ENCODE data around the gene ACP1.

DNA sequence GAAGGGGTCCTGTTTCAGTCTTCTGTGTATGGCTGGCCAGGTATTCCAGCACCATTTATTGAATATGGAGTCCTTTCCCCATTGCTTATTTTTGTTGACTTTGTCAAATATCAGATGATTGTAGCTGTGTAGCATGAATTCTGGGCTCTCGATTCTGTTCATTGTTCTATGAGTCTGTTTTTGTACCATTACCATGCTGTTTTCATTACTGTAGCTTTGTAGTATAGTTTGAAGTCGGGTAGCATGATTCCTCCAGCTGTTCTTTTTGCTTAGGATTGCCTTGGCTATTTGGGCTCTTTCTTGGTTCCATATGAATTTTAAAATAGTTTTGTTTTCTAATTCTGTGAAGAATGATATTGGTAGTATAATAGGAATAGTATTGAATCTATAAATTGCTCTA is 6.9 kb upstream of the ACP1 start:
- no peak for TF ChIP-seq POLR2A (IDR thresholded peaks at IDR 0.05)
- no peak for TF ChIP-seq POLR2AphosphoS5 (IDR thresholded peaks at IDR 0.05)
